ENCODE results near the gene AMMECR1.
"Not testable (repeated sequence)": the region's sequence is repeated elsewhere in the genome, so short reads cannot be mapped to it uniquely, and the experiment has no call there.

The AMMECR1 gene

GRCh38 chrX:110250847-110251246 lies 67.0 kb downstream of the AMMECR1 start:
- Histone ChIP-seq H3K27me3 (ENCODE audit: insufficient read depth, poor library complexity, severe bottlenecking) (no peaks in the 10 kb centered on the region), H3K9me3 (ENCODE audit: severe bottlenecking) (no peaks in the 10 kb centered on the region), H3K4me1 (ENCODE audit: insufficient read depth, poor library complexity, severe bottlenecking) (no peaks in the 10 kb centered on the region), H3K36me3 (ENCODE audit: low read depth) (no peaks in the 10 kb centered on the region), H3K4me3 (ENCODE audit: severe bottlenecking) (no peak overlapping the region), H3K27ac (ENCODE audit: poor library complexity, severe bottlenecking) (no peak overlapping the region)
- DNase-seq (ENCODE audit: low spot score): no peak
- TF ChIP-seq, protein P1, sequence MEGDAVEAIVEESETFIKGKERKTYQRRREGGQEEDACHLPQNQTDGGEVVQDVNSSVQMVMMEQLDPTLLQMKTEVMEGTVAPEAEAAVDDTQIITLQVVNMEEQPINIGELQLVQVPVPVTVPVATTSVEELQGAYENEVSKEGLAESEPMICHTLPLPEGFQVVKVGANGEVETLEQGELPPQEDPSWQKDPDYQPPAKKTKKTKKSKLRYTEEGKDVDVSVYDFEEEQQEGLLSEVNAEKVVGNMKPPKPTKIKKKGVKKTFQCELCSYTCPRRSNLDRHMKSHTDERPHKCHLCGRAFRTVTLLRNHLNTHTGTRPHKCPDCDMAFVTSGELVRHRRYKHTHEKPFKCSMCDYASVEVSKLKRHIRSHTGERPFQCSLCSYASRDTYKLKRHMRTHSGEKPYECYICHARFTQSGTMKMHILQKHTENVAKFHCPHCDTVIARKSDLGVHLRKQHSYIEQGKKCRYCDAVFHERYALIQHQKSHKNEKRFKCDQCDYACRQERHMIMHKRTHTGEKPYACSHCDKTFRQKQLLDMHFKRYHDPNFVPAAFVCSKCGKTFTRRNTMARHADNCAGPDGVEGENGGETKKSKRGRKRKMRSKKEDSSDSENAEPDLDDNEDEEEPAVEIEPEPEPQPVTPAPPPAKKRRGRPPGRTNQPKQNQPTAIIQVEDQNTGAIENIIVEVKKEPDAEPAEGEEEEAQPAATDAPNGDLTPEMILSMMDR (IDR thresholded peaks at IDR 0.05; ENCODE audit: poor library complexity, severe bottlenecking): no peak
- no peak for ATAC-seq (ENCODE audit: low read depth)

DNA sequence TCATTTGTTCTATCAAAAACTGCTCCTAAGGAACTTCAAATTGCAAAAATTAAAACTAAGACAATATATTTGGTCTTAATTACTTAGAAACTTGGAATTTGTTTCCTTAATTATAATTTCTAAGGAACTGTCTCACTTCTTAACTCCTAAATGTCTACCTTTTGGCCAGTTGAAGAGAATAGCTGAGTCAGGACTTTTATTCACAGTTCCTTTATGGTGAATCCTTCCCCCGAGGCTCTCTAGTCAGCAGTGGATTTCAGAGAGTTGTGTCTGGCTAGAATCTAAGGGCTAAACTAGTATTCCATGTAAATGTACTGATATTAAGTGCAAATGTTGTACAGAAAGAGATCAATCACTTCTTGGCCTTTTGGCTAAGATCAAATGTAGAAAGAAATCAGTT lies 69.3 kb downstream of the AMMECR1 start:
- TF ChIP-seq, protein P1 (IDR thresholded peaks at IDR 0.05; ENCODE audit: poor library complexity, severe bottlenecking): no peak
- no peaks in the 10 kb centered on the region for H3K27me3 ChIP-seq (ENCODE audit: insufficient read depth, poor library complexity, severe bottlenecking)
- no peak overlapping the region for H3K4me3 ChIP-seq (ENCODE audit: severe bottlenecking)
- no peaks in the 10 kb centered on the region for H3K36me3 ChIP-seq (ENCODE audit: low read depth)
- H3K4me1 ChIP-seq (ENCODE audit: insufficient read depth, poor library complexity, severe bottlenecking): no peaks in the 10 kb centered on the region
- no peaks in the 10 kb centered on the region for H3K9me3 ChIP-seq (ENCODE audit: severe bottlenecking)
- no peak overlapping the region for H3K27ac ChIP-seq (ENCODE audit: poor library complexity, severe bottlenecking)
- ATAC-seq (ENCODE audit: low read depth) (no peak; the same call in 2 of the 3 replicates), DNase-seq (ENCODE audit: low spot score) (no peak)

DNA sequence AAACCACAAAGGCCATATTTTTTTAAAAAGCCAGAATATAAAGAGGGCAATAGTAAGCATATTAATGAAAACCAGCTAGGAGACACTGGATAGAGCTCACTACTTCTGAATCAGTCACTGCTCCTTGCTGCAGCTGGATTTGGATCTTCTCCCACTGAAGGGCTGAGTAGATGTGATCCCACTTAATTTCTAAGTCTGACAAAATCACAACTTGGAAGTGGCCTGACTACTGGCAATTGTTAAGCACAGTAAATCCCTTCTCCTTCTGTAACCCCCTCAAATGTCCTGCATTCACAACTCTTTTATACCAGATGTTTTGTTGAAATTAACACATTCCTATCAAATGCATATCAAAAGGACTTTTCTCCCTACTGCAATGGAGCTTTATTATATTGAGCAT lies 72.9 kb downstream of the AMMECR1 start:
- no peaks in the 10 kb centered on the region for H3K27me3 ChIP-seq (ENCODE audit: insufficient read depth, poor library complexity, severe bottlenecking)
- H3K27ac ChIP-seq (ENCODE audit: poor library complexity, severe bottlenecking): no peak overlapping the region

DNA sequence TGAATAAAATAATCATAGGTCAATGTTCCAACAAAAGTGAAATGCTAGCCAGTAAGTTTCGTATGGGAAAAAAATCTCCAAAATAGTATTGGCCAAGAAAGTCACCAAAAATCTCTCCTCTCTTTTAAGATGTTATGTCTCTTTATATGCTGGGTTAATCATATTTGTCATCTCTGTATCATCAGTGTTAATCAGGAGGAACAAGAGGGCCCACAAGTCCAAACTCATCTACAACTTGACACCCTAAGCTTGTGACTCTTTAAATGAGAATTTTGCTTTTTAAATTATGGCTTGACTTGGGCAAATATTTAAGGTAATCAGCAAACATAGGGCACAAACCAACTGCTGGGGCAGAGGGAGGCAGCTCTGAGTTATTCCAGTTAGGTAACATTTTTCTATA lies 75.5 kb downstream of the AMMECR1 start:
- H3K36me3 ChIP-seq (ENCODE audit: low read depth): no peaks in the 10 kb centered on the region
- ATAC-seq (ENCODE audit: low read depth): peak; percentile 66; the same call in 2 of the 3 replicates
- peaks cover 13% of the 10 kb centered on the region for H3K4me1 ChIP-seq (ENCODE audit: insufficient read depth, poor library complexity, severe bottlenecking)
- TF ChIP-seq, protein P1 (IDR thresholded peaks at IDR 0.05; ENCODE audit: poor library complexity, severe bottlenecking): no peak
- no peak for DNase-seq (ENCODE audit: low spot score)
- H3K27ac ChIP-seq (ENCODE audit: poor library complexity, severe bottlenecking): peak overlapping the region; percentile 23
- H3K9me3 ChIP-seq (ENCODE audit: severe bottlenecking): no peaks in the 10 kb centered on the region
- no peak overlapping the region for H3K4me3 ChIP-seq (ENCODE audit: severe bottlenecking)
- no peaks in the 10 kb centered on the region for H3K27me3 ChIP-seq (ENCODE audit: insufficient read depth, poor library complexity, severe bottlenecking)

More for the DNA sequence above, 72.9 kb downstream of the AMMECR1 start:
- DNase-seq (ENCODE audit: low spot score) (no peak), ATAC-seq (ENCODE audit: low read depth) (no peak)
- no peak overlapping the region for H3K4me3 ChIP-seq (ENCODE audit: severe bottlenecking)
- H3K4me1 ChIP-seq (ENCODE audit: insufficient read depth, poor library complexity, severe bottlenecking): peaks cover 13% of the 10 kb centered on the region
- no peaks in the 10 kb centered on the region for H3K36me3 ChIP-seq (ENCODE audit: low read depth)
- TF ChIP-seq, protein P1 (IDR thresholded peaks at IDR 0.05; ENCODE audit: poor library complexity, severe bottlenecking): no peak
- H3K9me3 ChIP-seq (ENCODE audit: severe bottlenecking): no peaks in the 10 kb centered on the region

DNA sequence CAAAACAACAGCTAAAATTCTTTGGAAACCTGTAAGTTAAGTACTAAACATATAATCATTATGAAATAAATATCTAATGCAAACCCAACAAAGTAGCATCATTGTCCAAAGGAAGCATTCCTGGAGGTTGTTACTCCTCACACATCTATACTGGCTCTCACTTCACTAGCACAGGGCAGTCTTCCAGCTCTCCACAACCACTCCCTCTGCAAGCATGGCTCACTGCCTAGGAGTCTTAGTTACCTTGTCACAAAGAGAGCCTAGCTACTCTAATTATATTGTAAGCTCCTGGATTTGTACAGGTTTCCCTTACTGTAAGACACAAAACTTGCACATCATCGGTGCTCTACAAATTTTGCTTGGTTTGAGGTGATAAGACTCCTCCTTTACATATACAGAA lies 76.1 kb downstream of the AMMECR1 start:
- H3K27ac ChIP-seq (ENCODE audit: poor library complexity, severe bottlenecking): peak overlapping the region; percentile 23

DNA sequence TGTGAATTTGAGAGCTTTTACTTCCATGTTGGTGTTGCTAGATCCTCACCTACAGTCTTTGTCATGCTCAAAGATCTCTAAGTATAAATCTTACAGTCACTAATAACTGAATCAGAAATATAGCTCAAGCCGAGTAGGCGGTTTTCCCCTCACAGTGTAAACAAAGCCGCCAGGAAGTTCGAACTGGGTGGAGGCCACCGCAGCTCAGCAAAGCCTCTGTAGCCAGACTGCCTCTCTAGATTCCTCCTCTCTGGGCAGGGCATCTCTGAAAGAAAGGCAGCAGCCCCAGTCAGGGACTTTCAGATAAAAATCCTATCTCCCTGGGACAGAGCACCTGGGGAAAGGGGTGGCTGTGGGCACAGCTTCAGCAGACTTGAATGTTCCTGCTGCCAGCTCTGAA lies 79.6 kb downstream of the AMMECR1 start:
- DNase-seq (ENCODE audit: low spot score); H3K4me3 ChIP-seq (ENCODE audit: severe bottlenecking); H3K27me3 ChIP-seq (ENCODE audit: insufficient read depth, poor library complexity, severe bottlenecking); H3K9me3 ChIP-seq (ENCODE audit: severe bottlenecking); ATAC-seq (ENCODE audit: low read depth); H3K36me3 ChIP-seq (ENCODE audit: low read depth); H3K27ac ChIP-seq (ENCODE audit: poor library complexity, severe bottlenecking): not testable (repeated sequence)
- peaks cover 13% of the 10 kb centered on the region for H3K4me1 ChIP-seq (ENCODE audit: insufficient read depth, poor library complexity, severe bottlenecking)

More for the DNA sequence above, 76.1 kb downstream of the AMMECR1 start:
- Histone ChIP-seq H3K27me3 (ENCODE audit: insufficient read depth, poor library complexity, severe bottlenecking) (no peaks in the 10 kb centered on the region), H3K4me1 (ENCODE audit: insufficient read depth, poor library complexity, severe bottlenecking) (peaks cover 13% of the 10 kb centered on the region), H3K36me3 (ENCODE audit: low read depth) (no peaks in the 10 kb centered on the region), H3K9me3 (ENCODE audit: severe bottlenecking) (no peaks in the 10 kb centered on the region), H3K4me3 (ENCODE audit: severe bottlenecking) (no peak overlapping the region)
- DNase-seq (ENCODE audit: low spot score) (no peak), ATAC-seq (ENCODE audit: low read depth) (0 out of 3 replicates have a peak, but pooled peaks have one; percentile 46)
- TF ChIP-seq, protein P1 (IDR thresholded peaks at IDR 0.05; ENCODE audit: poor library complexity, severe bottlenecking): no peak

DNA sequence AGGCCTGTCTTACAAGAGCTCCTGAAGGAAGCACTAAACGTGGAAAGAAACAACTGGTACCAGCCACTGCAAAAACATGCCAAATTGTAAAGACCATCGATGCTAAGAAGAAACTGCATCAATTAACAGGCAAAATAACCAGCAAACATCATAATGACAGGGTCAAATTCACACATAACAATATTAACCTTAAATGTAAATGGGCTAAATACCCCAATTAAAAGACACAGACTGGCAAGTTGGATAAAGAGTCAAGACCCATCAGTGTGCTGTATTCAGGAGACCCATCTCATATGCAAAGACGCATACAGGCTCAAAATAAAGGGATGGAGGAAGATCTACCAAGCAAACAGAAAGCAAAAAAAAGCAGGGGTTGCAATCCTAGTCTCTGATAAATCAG lies 86.4 kb downstream of the AMMECR1 start:
- ATAC-seq (ENCODE audit: low read depth); H3K27me3 ChIP-seq (ENCODE audit: insufficient read depth, poor library complexity, severe bottlenecking); H3K27ac ChIP-seq (ENCODE audit: poor library complexity, severe bottlenecking); H3K9me3 ChIP-seq (ENCODE audit: severe bottlenecking); H3K36me3 ChIP-seq (ENCODE audit: low read depth); H3K4me3 ChIP-seq (ENCODE audit: severe bottlenecking); DNase-seq (ENCODE audit: low spot score): not testable (repeated sequence)
- peaks cover 13% of the 10 kb centered on the region for H3K4me1 ChIP-seq (ENCODE audit: insufficient read depth, poor library complexity, severe bottlenecking)

All from RWPE2 (cell line).